ENCODE data around the gene CCDC192. TPM values are rescaled to one million over a fixed set of nuclear protein-coding genes. Genes with fewer than 3 reads are reported as not detected.
"Not testable (repeated sequence)": the region's sequence is repeated elsewhere in the genome, so short reads cannot be mapped to it uniquely, and the experiment has no call there.

CCDC192 gene
- total and polyA plus RNA-seq, 4 donors, result not detected

DNA sequence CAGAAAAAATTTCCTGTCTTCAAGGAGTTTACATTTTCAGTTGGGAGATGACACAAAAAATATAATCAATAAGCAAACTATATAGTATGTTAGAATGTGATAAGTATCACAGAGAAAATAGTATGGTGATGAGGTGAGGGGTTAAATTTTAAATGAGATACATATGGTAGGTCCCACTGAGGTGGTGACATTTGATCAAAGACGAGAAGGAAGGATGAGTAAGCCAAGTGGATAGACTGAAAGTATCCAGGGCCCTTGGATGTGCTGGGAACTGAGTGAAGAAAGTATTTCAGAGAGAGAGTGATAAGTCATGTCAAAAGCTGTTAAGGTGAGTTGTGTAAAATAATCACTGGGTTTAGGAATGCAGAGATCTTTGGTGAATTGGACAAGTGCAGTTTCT, 3.5 kb downstream of the CCDC192 start:
- Histone ChIP-seq H3K9me3 (ENCODE audit: control insufficient read depth, low read length) (no peaks in the 10 kb centered on the region), H3K27me3 (ENCODE audit: control insufficient read depth in 1 of 2, insufficient read depth in 2 of 2, low read length in 1 of 2) (no peaks in the 10 kb centered on the region), H3K27ac (ENCODE audit: low read depth in 1 of 2, low read length in 2 of 2) (no peak overlapping the region), H3K4me1 (ENCODE audit: control insufficient read depth in 1 of 2, insufficient read depth in 2 of 2, low read length in 2 of 2) (no peaks in the 10 kb centered on the region), H3K36me3 (ENCODE audit: control insufficient read depth in 1 of 2, insufficient read depth in 2 of 2, low read length in 1 of 2) (no peaks in the 10 kb centered on the region), H3K4me3 (ENCODE audit: low read length in 2 of 2) (no peak overlapping the region)
- intact Hi-C loops (cut with DNase I), result no loop called here
- ATAC-seq (ENCODE audit: low FRiP score), result no peak
- no peak for DNase-seq
- WGBS, 2 donors, result 88 to 90% methylated on average over 1 of the region's 1 CpG

DNA sequence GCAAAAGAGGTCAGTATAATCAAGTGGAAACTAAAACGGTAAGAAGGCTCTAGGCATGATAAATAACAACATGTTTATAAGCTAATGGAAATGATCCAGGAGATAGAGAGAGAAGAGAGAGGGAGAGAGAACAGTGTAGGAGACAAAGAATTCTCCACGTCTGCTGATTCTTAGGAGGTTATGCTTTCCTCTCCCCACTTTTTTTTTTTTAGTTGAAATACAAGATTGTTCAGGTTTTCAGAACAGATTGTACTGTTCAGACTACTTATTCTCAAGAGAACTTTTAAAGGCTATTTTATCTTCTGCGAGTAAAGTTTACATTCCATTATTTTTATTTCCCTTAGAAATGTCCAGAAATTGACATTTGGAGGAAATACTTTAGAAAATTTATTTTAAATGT, 4.0 kb downstream of the CCDC192 start:
- H3K4me3 ChIP-seq (ENCODE audit: low read length in 2 of 2), result no peak overlapping the region
- H3K27ac ChIP-seq (ENCODE audit: low read depth in 1 of 2, low read length in 2 of 2), result no peak overlapping the region
- 15 to 25% methylated on average over 3 of the region's 3 CpGs for WGBS, 2 donors
- intact Hi-C loops (cut with DNase I), result no loop called here
- H3K9me3 ChIP-seq (ENCODE audit: control insufficient read depth, low read length), result no peaks in the 10 kb centered on the region
- no peaks in the 10 kb centered on the region for H3K27me3 ChIP-seq (ENCODE audit: control insufficient read depth in 1 of 2, insufficient read depth in 2 of 2, low read length in 1 of 2)
- H3K36me3 ChIP-seq (ENCODE audit: control insufficient read depth in 1 of 2, insufficient read depth in 2 of 2, low read length in 1 of 2), result no peaks in the 10 kb centered on the region
- no peaks in the 10 kb centered on the region for H3K4me1 ChIP-seq (ENCODE audit: control insufficient read depth in 1 of 2, insufficient read depth in 2 of 2, low read length in 2 of 2)
- ATAC-seq (ENCODE audit: low FRiP score), result no peak
- DNase-seq, result no peak

GRCh38 chr5:127713083-127713482, 9.9 kb downstream of the CCDC192 start:
- H3K27ac ChIP-seq (ENCODE audit: low read depth in 1 of 2, low read length in 2 of 2); H3K4me1 ChIP-seq (ENCODE audit: control insufficient read depth in 1 of 2, insufficient read depth in 2 of 2, low read length in 2 of 2); H3K4me3 ChIP-seq (ENCODE audit: low read length in 2 of 2); H3K9me3 ChIP-seq (ENCODE audit: control insufficient read depth, low read length); H3K36me3 ChIP-seq (ENCODE audit: control insufficient read depth in 1 of 2, insufficient read depth in 2 of 2, low read length in 1 of 2); H3K27me3 ChIP-seq (ENCODE audit: control insufficient read depth in 1 of 2, insufficient read depth in 2 of 2, low read length in 1 of 2); DNase-seq; intact Hi-C loops (cut with DNase I); ATAC-seq (ENCODE audit: low FRiP score): not testable (repeated sequence)
- whole genome bisulfite sequencing, 2 donors, result 67 to 70% methylated on average over 4 of the region's 4 CpGs

DNA sequence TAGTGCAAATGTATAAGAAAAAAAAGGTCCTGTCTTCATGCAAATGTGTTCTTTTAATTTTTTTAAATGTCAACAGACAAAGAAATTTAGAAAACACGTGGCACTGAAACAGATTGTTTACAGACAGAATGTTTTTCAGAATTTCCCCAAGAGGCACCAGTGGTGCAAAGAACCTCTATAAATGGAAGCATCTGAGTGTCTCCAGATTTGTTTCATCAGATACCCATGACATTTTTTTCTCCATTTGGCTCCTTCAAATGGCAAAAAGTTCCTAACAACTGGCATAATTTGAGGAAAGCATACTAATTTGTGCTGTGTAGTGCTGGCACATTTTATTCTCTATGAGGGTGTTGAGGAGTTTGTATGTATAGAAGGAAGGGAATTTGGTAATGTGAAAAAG, 15.0 kb downstream of the CCDC192 start:
- DNase-seq, result no peak
- no peaks in the 10 kb centered on the region for H3K4me1 ChIP-seq (ENCODE audit: control insufficient read depth in 1 of 2, insufficient read depth in 2 of 2, low read length in 2 of 2)
- H3K27ac ChIP-seq (ENCODE audit: low read depth in 1 of 2, low read length in 2 of 2), result no peak overlapping the region
- WGBS, 2 donors, result 32 to 42% methylated on average over 1 of the region's 1 CpG
- ATAC-seq (ENCODE audit: low FRiP score), result no peak
- intact Hi-C loops (cut with DNase I), result no loop called here
- no peak overlapping the region for H3K4me3 ChIP-seq (ENCODE audit: low read length in 2 of 2)
- H3K36me3 ChIP-seq (ENCODE audit: control insufficient read depth in 1 of 2, insufficient read depth in 2 of 2, low read length in 1 of 2), result no peaks in the 10 kb centered on the region
- H3K27me3 ChIP-seq (ENCODE audit: control insufficient read depth in 1 of 2, insufficient read depth in 2 of 2, low read length in 1 of 2), result no peaks in the 10 kb centered on the region
- H3K9me3 ChIP-seq (ENCODE audit: control insufficient read depth, low read length), result peaks cover 7% of the 10 kb centered on the region

DNA sequence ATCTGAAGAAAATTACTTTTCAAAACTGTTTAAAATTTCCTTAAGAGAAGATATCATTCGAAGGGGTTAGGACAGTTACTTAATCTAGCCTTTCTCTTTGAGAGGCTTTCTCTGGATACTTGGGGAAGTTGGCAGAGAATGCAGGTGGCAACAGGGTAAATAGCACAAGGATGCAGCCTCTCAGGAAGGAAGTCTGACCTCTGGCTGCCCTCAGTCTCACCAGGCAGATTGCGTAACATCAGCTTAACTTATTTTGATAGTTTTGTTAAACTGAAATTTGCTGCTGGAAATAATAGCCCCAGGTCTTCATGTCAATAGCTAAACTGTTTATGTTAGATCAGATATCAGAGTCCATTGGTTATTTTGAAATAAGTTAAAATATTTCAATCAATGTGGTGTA, 20.4 kb downstream of the CCDC192 start:
- Histone ChIP-seq H3K36me3 (ENCODE audit: control insufficient read depth in 1 of 2, insufficient read depth in 2 of 2, low read length in 1 of 2) (no peaks in the 10 kb centered on the region), H3K4me1 (ENCODE audit: control insufficient read depth in 1 of 2, insufficient read depth in 2 of 2, low read length in 2 of 2) (no peaks in the 10 kb centered on the region), H3K27ac (ENCODE audit: low read depth in 1 of 2, low read length in 2 of 2) (no peak overlapping the region), H3K4me3 (ENCODE audit: low read length in 2 of 2) (no peak overlapping the region), H3K27me3 (ENCODE audit: control insufficient read depth in 1 of 2, insufficient read depth in 2 of 2, low read length in 1 of 2) (no peaks in the 10 kb centered on the region), H3K9me3 (ENCODE audit: control insufficient read depth, low read length) (peaks cover 7% of the 10 kb centered on the region)
- intact Hi-C loops (cut with DNase I), result no loop called here
- 76 to 80% methylated on average over 2 of the region's 2 CpGs for WGBS, 2 donors
- no peak for ATAC-seq (ENCODE audit: low FRiP score)
- DNase-seq, result no peak

DNA sequence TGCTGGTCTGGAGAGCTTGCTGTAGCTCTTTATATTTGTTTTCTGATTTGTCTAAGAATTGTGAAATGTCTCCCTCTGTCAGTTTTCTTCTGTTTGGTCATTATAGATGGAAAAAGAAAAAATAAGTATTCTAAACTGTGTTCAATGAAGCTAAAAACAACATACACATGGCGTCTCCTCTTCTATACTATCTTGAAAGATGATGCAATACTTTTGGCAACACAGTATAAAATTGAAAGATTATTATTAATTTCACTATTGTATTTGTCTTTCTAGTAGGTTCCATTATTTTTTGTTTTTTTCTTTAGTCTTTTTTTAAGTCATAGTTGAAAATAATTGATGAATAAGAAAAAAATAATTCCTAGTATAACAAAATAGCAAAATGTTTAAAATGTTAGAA, 22.5 kb downstream of the CCDC192 start:
- WGBS, 2 donors, result 54 to 65% methylated on average over 1 of the region's 1 CpG
- no peaks in the 10 kb centered on the region for H3K4me1 ChIP-seq (ENCODE audit: control insufficient read depth in 1 of 2, insufficient read depth in 2 of 2, low read length in 2 of 2)

DNA sequence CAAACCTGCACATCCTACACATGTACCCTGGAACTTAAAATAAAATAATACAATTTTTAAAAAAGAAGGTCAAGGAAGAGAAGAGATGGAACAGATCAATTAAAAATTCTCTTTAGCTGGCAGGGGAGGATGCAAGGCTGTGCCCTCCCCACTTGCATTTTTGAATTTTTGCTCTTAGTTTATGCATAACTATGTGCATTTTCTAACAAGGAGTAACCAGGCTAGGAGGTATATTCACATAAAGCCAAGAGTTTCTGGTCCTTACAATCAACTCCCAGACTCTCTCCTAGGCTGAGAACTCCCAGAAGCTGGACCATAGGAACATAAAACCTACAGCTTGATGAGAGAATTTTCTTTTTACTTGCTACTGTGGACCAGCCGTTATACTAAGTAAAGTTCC, 29.8 kb downstream of the CCDC192 start:
- Histone ChIP-seq H3K36me3 (ENCODE audit: control insufficient read depth in 1 of 2, insufficient read depth in 2 of 2, low read length in 1 of 2) (no peaks in the 10 kb centered on the region), H3K9me3 (ENCODE audit: control insufficient read depth, low read length) (no peaks in the 10 kb centered on the region), H3K4me1 (ENCODE audit: control insufficient read depth in 1 of 2, insufficient read depth in 2 of 2, low read length in 2 of 2) (no peaks in the 10 kb centered on the region), H3K27ac (ENCODE audit: low read depth in 1 of 2, low read length in 2 of 2) (no peak overlapping the region), H3K27me3 (ENCODE audit: control insufficient read depth in 1 of 2, insufficient read depth in 2 of 2, low read length in 1 of 2) (no peaks in the 10 kb centered on the region), H3K4me3 (ENCODE audit: low read length in 2 of 2) (no peak overlapping the region)
- 85 to 87% methylated on average over 1 of the region's 1 CpG for WGBS, 2 donors
- ATAC-seq (ENCODE audit: low FRiP score) (no peak), DNase-seq (no peak)
- intact Hi-C loops (cut with DNase I), result no loop called here

More for the DNA sequence above, 22.5 kb downstream of the CCDC192 start:
- no peak for DNase-seq
- Histone ChIP-seq H3K4me3 (ENCODE audit: low read length in 2 of 2) (no peak overlapping the region), H3K36me3 (ENCODE audit: control insufficient read depth in 1 of 2, insufficient read depth in 2 of 2, low read length in 1 of 2) (no peaks in the 10 kb centered on the region), H3K27ac (ENCODE audit: low read depth in 1 of 2, low read length in 2 of 2) (no peak overlapping the region), H3K9me3 (ENCODE audit: control insufficient read depth, low read length) (peaks cover 2% of the 10 kb centered on the region), H3K27me3 (ENCODE audit: control insufficient read depth in 1 of 2, insufficient read depth in 2 of 2, low read length in 1 of 2) (no peaks in the 10 kb centered on the region)
- ATAC-seq (ENCODE audit: low FRiP score), result no peak
- intact Hi-C loops (cut with DNase I), result no loop called here

DNA sequence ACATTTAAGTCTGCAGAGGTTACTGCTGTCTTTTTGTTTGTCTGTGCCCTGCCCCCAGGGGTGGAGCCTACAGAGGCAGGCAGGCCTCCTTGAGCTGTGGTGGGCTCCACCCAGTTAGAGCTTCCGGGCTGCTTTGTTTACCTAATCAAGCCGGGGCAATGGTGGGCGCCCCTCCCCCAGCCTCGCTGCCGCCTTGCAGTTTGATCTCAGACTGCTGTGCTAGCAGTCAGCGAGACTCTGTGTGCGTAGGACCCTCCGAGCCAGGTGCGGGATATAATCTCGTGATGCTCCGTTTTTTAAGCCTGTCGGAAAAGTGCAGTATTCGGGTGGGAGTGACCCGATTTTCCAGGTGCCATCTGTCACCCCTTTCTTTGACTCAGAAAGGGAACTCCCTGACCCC, 36.2 kb downstream of the CCDC192 start:
- H3K9me3 ChIP-seq (ENCODE audit: control insufficient read depth, low read length); intact Hi-C loops (cut with DNase I); ATAC-seq (ENCODE audit: low FRiP score); H3K36me3 ChIP-seq (ENCODE audit: control insufficient read depth in 1 of 2, insufficient read depth in 2 of 2, low read length in 1 of 2); H3K27ac ChIP-seq (ENCODE audit: low read depth in 1 of 2, low read length in 2 of 2); DNase-seq; H3K4me3 ChIP-seq (ENCODE audit: low read length in 2 of 2); H3K27me3 ChIP-seq (ENCODE audit: control insufficient read depth in 1 of 2, insufficient read depth in 2 of 2, low read length in 1 of 2); H3K4me1 ChIP-seq (ENCODE audit: control insufficient read depth in 1 of 2, insufficient read depth in 2 of 2, low read length in 2 of 2): not testable (repeated sequence)
- WGBS, 2 donors, result 62 to 71% methylated on average over 14 of the region's 14 CpGs

DNA sequence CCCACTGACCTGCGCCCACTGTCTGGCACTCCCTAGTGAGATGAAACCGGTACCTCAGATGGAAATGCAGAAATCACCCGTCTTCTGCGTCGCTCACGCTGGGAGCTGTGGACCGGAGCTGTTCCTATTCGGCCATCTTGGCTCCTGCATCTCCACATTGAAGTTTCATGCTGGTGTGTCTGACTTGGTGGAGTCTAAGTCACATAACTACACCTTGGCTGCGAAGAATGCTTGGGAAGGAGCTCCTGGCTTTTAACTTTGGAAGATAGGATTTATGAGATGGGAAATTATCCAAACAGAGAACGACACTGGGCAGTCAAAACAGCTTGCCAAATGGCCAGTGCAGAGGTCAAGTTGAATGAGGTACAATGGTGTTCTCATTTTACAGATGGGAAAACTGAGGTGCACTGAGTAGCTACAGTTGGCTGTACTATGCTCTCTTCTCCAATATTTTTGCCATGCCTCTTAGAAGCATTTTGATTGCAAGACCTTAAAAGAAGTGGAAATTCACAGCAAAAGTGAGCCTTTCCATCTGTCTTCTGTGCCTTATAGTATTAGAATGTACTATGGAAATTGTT, 36.7 kb downstream of the CCDC192 start:
- ATAC-seq (ENCODE audit: low FRiP score) (no peak), DNase-seq (no peak)
- Histone ChIP-seq H3K36me3 (ENCODE audit: control insufficient read depth in 1 of 2, insufficient read depth in 2 of 2, low read length in 1 of 2) (no peaks in the 10 kb centered on the region), H3K9me3 (ENCODE audit: control insufficient read depth, low read length) (no peaks in the 10 kb centered on the region), H3K4me1 (ENCODE audit: control insufficient read depth in 1 of 2, insufficient read depth in 2 of 2, low read length in 2 of 2) (no peaks in the 10 kb centered on the region), H3K4me3 (ENCODE audit: low read length in 2 of 2) (no peak overlapping the region), H3K27me3 (ENCODE audit: control insufficient read depth in 1 of 2, insufficient read depth in 2 of 2, low read length in 1 of 2) (no peaks in the 10 kb centered on the region), H3K27ac (ENCODE audit: low read depth in 1 of 2, low read length in 2 of 2) (no peak overlapping the region)
- WGBS, 2 donors, result 89 to 94% methylated on average over 8 to 9 of the region's 10 CpGs
- intact Hi-C loops (cut with DNase I), result no loop called here
